Suppressor macrophage treated with lipopolysaccharide for 1 hour (primary cell): ENCODE results near the gene EMX1.

Experiments
- DNase-seq, 3 donors: peaks; one replicate each; pipeline ENCODE4 v3.0.0-alpha.2; 2020 to 2022

The EMX1 gene

GRCh38 chr2:72917138-72917876 lies at the start of gene EMX1:
EMX1 (plus strand) TSS chr2:72917519; CDS start chr2:72917853, 334 bp downstream.
- DNase-seq: peak; percentile 33 to 59 (median 34)

- DNase-seq: no peak
These were observed 46.3 kb upstream of the EMX1 start for GRCh38 chr2:72871060-72871459.

- DNase-seq: no peak
These were observed 45.4 kb upstream of the EMX1 start for GRCh38 chr2:72871880-72872279.

- peak; percentile 32 to 68 (median 60) for DNase-seq
These were observed 33.9 kb upstream of the EMX1 start for GRCh38 chr2:72883356-72883962.

GRCh38 chr2:72886505-72887031 lies 30.8 kb upstream of the EMX1 start:
- DNase-seq: no peak

- DNase-seq: peak; percentile 74 to 92 (median 83)
These were observed 30.1 kb upstream of the EMX1 start, which contains the start of gene SPR for GRCh38 chr2:72887032-72887739. SPR (plus strand) TSS chr2:72887408; CDS start chr2:72887433, 25 bp downstream.

- peak; percentile 88 to 94 (median 91) for DNase-seq
These were observed 29.4 kb upstream of the EMX1 start for GRCh38 chr2:72887740-72888437.

- no peak for DNase-seq
These were observed 28.7 kb upstream of the EMX1 start for GRCh38 chr2:72888438-72889202.

- DNase-seq: no peak
These were observed 27.3 kb upstream of the EMX1 start for GRCh38 chr2:72889991-72890390.

GRCh38 chr2:72891091-72891818 lies 26.1 kb upstream of the EMX1 start:
- DNase-seq: peak; percentile 79 to 88 (median 87)

- DNase-seq: peak; percentile 78 to 88 (median 86)
These were observed 24.7 kb upstream of the EMX1 start for GRCh38 chr2:72892506-72893173.

GRCh38 chr2:72893594-72894319 lies 23.6 kb upstream of the EMX1 start:
- DNase-seq: peak; percentile 62 to 75 (median 65)

GRCh38 chr2:72894514-72894913 lies 22.8 kb upstream of the EMX1 start:
- DNase-seq: no peak

- no peak for DNase-seq
These were observed 22.2 kb upstream of the EMX1 start for GRCh38 chr2:72895154-72895553.

GRCh38 chr2:72895759-72896281 lies 21.5 kb upstream of the EMX1 start:
- no peak for DNase-seq

- DNase-seq: no peak
These were observed 20.9 kb upstream of the EMX1 start for GRCh38 chr2:72896446-72896845.

GRCh38 chr2:72897785-72898584 lies 19.3 kb upstream of the EMX1 start:
- DNase-seq: no peak

- DNase-seq: no peak
These were observed 18.8 kb upstream of the EMX1 start for GRCh38 chr2:72898585-72898906.
